Breast epithelium (tissue), 4 donors: ENCODE results near the gene ZNF175. TPM values are rescaled to one million over a fixed set of nuclear protein-coding genes. Genes with fewer than 3 reads are reported as not detected.
"Not testable (repeated sequence)": the region's sequence is repeated elsewhere in the genome, so short reads cannot be mapped to it uniquely, and the experiment has no call there.

Experiments used
- DNase-seq, 2 donors: peaks; one replicate each; pipeline ENCODE4 v3.0.0-alpha.2; 2019; ENCODE audit warnings: low spot score in 2 of 2
- H3K27ac ChIP-seq, 2 donors: fragments of 200-600 bp; sonication (generic) in 1 of 2; one replicate each; pipeline ENCODE4 v1.5.1; 2016 to 2019; ENCODE audit warnings: mild to moderate bottlenecking in 1 of 2
- H3K27me3 ChIP-seq, 2 donors: fragments of 200-600 bp; sonication (generic) in 1 of 2; one replicate each; pipeline versions ENCODE4 v1.5.1 to v1.6.0; 2017 to 2019; ENCODE audit warnings: control low read depth in 1 of 2, mild to moderate bottlenecking in 1 of 2
- H3K36me3 ChIP-seq: fragments of 200-600 bp; one replicate; pipeline ENCODE4 v1.5.1; 2019
- H3K4me1 ChIP-seq, 2 donors: fragments of 200-600 bp; sonication (generic); one replicate each; pipeline ENCODE4 v1.5.1; 2016 to 2019; ENCODE audit warnings: control low read depth in 1 of 2
- H3K4me3 ChIP-seq, 3 donors: fragments of 200-600 bp; sonication (generic); 1 replicate in 2 of 3; 2 replicates in 1 of 3; pipeline ENCODE4 v1.5.1; 2016 to 2019; ENCODE audit warnings: mild to moderate bottlenecking in 3 of 3, moderate library complexity in 2 of 3
- H3K9me3 ChIP-seq, 2 donors: fragments of 200-600 bp; sonication (generic) in 1 of 2; one replicate each; pipeline ENCODE4 v1.5.1; 2016 to 2019; ENCODE audit warnings: control low read depth in 1 of 2
- POLR2A ChIP-seq: fragments of 450-650 bp; IDR thresholded peaks from one replicate; pipeline ENCODE4 v1.6.1; 2016; ENCODE audit warnings: antibody characterized with exemption, mild to moderate bottlenecking, moderate library complexity
- POLR2AphosphoS5 ChIP-seq, 3 donors: sonication (generic); formaldehyde crosslinking; IDR thresholded peaks; one replicate each; pipeline ENCODE4 v1.6.1; 2017; ENCODE audit warnings: antibody characterized with exemption in 3 of 3
- intact Hi-C: fragments of 100-400 bp; cut with DNase I; formaldehyde crosslinking; loops from one replicate; pipeline ENCODE4 v1.15.1; 2023; ENCODE audit warnings: low total_unique reads
- total RNA-seq, 3 donors: library from RNA; depleted of rRNA; stranded (reverse); fragments of >200 nt; gene quantifications; one replicate each; pipeline ENCODE4 v1.1.0, GENCODE V29; 2016
- TF ChIP-seq, protein P1 (sequence below), 3 donors: fragments of 450-650 bp; IDR thresholded peaks; one replicate each; pipeline ENCODE4 v1.5.1; 2016 to 2017; ENCODE audit warnings: antibody characterized with exemption in 3 of 3, mild to moderate bottlenecking in 3 of 3, moderate library complexity in 3 of 3

ZNF175 gene
- total RNA-seq, 3 donors from 2014 or later: 4.3 to 12.1 (median 8.9) TPM

DNA sequence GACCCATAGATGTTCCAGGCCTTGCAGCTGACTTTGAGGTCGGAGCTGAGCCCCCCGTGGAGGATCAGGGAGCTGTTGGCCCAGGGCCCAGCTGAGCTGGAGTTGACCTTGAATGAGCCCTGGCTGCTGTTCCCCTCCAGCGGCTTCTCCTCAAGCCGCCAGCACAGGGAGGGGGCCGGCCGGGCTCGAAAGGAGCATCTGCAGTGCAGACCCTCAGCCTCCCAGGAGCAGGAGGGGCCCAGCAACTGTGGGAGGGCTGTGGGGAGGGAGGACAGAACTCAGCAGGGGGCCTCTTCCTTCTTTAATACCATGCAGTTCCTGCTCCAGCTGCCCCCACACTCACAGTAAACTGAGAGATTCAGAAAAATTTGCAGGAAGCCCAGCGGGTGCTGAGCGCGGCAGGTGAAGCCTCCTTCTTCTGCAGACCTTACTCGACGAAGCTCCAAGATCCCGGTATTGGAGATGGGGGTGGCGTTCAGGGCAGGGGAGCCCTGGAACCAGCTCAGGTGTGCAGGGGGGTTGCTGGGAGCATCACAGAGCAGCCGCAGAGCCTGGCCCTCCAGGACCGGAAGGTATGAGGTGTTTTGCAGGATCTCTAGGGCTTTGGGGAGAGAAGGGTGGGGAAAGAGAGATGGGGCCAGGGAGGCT is 56.5 kb downstream of the ZNF175 start:
- peaks cover 0 to 21% of the 10 kb centered on the region in 2 donors for H3K27me3 ChIP-seq
- H3K36me3 ChIP-seq: no peaks in the 10 kb centered on the region
- intact Hi-C loops: no loop called here
- no peak for DNase-seq
- no peak overlapping the region for H3K27ac ChIP-seq
- H3K9me3 ChIP-seq: no peaks in the 10 kb centered on the region
- no peaks in the 10 kb centered on the region for H3K4me1 ChIP-seq
- TF ChIP-seq POLR2AphosphoS5 (IDR thresholded peaks at IDR 0.05) (no peak), POLR2A (no peak)
- TF ChIP-seq, protein P1, sequence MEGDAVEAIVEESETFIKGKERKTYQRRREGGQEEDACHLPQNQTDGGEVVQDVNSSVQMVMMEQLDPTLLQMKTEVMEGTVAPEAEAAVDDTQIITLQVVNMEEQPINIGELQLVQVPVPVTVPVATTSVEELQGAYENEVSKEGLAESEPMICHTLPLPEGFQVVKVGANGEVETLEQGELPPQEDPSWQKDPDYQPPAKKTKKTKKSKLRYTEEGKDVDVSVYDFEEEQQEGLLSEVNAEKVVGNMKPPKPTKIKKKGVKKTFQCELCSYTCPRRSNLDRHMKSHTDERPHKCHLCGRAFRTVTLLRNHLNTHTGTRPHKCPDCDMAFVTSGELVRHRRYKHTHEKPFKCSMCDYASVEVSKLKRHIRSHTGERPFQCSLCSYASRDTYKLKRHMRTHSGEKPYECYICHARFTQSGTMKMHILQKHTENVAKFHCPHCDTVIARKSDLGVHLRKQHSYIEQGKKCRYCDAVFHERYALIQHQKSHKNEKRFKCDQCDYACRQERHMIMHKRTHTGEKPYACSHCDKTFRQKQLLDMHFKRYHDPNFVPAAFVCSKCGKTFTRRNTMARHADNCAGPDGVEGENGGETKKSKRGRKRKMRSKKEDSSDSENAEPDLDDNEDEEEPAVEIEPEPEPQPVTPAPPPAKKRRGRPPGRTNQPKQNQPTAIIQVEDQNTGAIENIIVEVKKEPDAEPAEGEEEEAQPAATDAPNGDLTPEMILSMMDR (IDR thresholded peaks at IDR 0.05): no peak
- no peak overlapping the region for H3K4me3 ChIP-seq

DNA sequence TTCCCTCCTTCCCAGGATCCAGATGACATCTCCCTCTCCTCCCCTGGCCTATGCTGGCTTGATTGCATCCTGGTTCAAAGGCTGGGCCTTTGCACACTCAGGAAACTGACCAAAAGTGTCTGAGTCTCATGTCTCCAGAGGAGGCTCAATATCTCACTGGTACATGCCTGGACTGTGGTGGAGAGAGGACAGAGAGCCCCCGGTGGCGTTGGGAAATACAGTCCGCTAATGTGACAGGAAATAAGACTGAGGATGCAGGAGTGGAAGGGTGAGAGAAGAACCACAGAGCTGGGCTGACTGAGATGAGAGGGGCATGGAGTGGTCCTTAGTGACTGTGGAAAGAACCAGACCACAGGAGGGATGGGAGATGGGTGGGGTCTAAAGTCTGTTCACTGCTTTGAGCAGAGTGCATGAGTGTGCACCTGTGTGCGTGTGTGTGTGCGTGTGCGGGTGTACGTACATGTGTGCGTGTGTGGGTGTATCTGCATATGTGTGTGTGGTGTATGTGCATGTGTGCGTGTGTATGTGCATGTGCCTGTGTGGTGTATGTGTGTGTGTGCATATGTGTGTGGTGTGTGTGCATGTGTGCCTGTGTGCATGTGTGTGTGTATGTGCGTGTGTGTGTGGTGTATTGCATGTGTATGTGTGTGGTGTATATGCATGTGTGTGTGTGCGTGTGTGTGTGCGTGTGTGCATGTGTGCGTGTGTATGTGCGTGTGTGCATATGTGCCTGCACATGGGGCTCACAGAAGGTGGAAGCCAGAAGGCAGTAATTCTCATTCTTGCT is 57.3 kb downstream of the ZNF175 start:
- Histone ChIP-seq H3K36me3 (no peaks in the 10 kb centered on the region), H3K27ac (no peak overlapping the region), H3K27me3 (peaks cover 0 to 21% of the 10 kb centered on the region in 2 donors), H3K9me3 (no peaks in the 10 kb centered on the region), H3K4me1 (no peaks in the 10 kb centered on the region), H3K4me3 (no peak overlapping the region)
- TF ChIP-seq POLR2A: no peak
- TF ChIP-seq, protein P1 (IDR thresholded peaks at IDR 0.05): no peak
- DNase-seq: no peak
- intact Hi-C loops: no loop called here

DNA sequence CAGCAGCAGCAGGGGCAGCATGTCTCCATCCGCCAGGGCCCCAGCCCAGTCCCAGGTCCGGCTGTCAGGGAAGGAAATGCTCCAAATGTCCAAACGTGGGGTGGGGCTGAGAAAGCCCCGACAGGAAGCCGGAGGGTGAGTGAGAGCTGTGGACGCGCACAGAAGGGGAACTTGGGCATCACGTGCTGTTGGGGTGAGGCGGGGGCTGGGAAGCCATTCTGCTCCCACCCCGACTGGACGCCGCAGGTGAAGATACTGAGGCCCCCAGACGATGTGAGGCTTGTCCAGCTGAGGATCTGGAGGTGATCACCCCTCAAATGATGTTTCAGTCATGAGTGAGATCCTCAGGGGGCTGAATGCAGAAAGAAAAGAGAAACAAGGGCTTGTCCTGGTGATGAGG is 59.2 kb downstream of the ZNF175 start, which contains the start of gene SIGLEC5:
TSS of gene SIGLEC5 (minus strand) at position 87 of the 400 bp plus-strand sequence. CDS start at position 21, 66 bp downstream.
- H3K4me1 ChIP-seq, intact Hi-C loops, H3K9me3 ChIP-seq, H3K4me3 ChIP-seq, H3K36me3 ChIP-seq, H3K27ac ChIP-seq, DNase-seq: not testable (repeated sequence)
- peaks cover 0 to 21% of the 10 kb centered on the region in 2 donors for H3K27me3 ChIP-seq

DNA sequence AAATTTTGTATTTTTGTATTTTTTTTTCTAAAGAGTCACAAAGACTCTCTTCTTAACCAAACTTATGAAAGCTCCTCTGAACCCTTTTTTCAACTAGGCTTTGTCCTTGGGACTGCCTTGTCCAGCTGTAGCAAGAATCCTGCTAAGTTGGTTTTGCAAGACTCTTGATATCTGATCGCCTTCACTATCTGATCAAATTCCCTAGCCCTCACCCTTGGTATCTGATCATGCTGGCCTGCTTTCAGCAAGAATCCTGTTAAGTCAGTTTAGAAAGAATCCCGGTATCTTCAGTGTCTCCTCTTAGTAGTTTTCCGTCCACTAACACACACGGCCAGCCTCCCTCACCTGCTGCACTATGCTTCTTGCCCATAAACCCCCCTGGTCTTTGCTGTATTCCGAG is 61.0 kb downstream of the ZNF175 start:
- no peaks in the 10 kb centered on the region for H3K36me3 ChIP-seq
- peaks cover 0 to 11% of the 10 kb centered on the region in 2 donors for H3K27me3 ChIP-seq
- no peak for DNase-seq
- TF ChIP-seq POLR2A (no peak), POLR2AphosphoS5 (IDR thresholded peaks at IDR 0.05) (no peak)
- TF ChIP-seq, protein P1 (IDR thresholded peaks at IDR 0.05): no peak
- intact Hi-C loops: no loop called here
- no peaks in the 10 kb centered on the region for H3K9me3 ChIP-seq
- no peak overlapping the region for H3K4me3 ChIP-seq
- H3K27ac ChIP-seq: no peak overlapping the region
- no peaks in the 10 kb centered on the region for H3K4me1 ChIP-seq

DNA sequence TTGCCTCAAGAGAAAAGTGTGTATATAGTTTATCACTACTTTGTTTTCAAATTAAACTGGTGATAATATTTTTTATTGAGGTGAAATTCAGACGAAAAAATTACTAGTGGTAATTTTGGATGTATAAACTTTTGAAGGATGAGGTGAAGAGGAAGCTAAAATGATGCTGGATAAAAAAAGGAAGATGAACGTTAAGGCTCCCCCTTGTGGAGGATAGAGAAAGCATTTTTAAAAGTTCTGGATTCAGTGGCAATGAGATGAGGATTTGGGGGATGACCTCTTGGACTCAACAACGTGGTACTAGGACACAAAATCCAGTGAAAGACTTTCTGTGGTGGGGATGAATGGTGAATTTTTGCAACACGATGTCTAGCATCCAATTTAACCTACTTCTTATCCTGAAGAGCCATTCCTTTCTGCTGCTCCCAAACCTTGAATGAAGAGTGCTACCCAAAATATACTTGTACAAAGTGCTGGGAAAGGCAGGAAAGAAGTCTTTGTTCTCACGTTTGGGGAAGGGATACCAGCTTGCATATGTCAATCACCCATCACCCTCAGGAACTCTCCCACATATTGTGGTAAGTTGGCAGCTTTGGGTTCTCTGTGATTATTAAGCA is 66.4 kb downstream of the ZNF175 start:
- Histone ChIP-seq H3K36me3 (no peaks in the 10 kb centered on the region), H3K9me3 (no peaks in the 10 kb centered on the region), H3K4me3 (no peak overlapping the region), H3K27me3 (no peaks in the 10 kb centered on the region), H3K4me1 (no peaks in the 10 kb centered on the region), H3K27ac (no peak overlapping the region)
- DNase-seq: no peak
- TF ChIP-seq POLR2AphosphoS5 (IDR thresholded peaks at IDR 0.05): no peak
- TF ChIP-seq, protein P1 (IDR thresholded peaks at IDR 0.05): peak in 1 of 3 donors; percentile 33
- intact Hi-C loops: no loop called here
